ENCODE results near the gene MACROD1. TPM values are rescaled to one million over a fixed set of nuclear protein-coding genes. Genes with fewer than 3 reads are reported as not detected.

Gene MACROD1
- total and polyA plus RNA-seq, 7 donors: 14.2 to 33.9 (median 23.3) TPM

DNA sequence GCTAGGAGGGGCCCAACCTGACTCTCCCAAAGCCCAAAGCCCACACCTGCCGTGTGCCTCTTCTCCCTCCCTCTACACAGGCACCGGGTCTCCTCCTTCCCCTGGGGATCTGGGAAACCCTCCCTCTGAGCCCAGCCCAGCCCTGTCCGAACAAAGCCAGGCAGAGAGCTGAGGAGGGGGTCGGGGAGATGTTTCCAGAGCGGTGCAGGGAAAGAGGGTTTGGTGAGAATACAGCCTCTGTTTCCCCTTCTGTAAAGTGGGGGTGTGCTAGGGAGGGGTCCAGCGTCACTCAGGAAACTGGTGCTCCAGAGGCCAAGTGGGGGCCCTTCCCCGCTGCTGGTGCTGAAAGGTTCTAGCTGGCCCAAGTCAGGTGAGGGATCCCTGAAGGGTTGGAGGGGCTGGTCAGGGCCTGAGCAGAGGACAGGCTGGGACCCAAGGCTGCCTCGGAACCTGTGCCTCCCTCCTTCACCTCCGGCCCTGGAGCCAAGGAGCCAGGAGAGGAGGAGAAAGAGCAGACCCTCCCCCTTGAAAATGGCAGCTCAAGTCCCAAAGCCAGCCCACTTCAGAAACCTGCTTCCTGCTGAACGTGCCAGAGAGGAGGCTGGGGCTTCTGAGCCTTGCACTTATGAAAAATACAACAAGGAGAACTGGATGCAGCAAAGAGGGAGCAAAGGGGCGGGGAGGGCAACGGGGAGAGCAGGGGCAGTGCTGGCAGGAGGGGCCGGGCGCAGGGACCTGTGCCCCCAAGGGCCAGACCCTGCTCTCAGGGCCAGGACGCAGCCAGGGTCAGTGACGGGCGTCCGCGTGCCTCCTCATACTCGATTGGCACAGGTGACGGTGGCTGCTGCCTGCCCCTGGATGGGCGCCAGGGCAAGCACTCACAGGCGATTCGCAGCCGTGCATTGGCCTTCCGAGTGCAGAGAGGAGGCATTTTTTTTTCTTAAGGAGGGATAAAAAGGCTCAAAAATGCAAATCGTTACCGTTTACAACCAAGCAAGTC is 43.2 kb downstream of the MACROD1 start:
- no peaks in the 10 kb centered on the region for H3K9me3 ChIP-seq
- intact Hi-C loops (cut with DNase I): no loop called here
- peaks cover 0 to 34% (median 15%) of the 10 kb centered on the region in 4 donors for H3K4me1 ChIP-seq
- no peak for TF ChIP-seq CTCF (IDR thresholded peaks at IDR 0.05)
- peak in 1 of 4 donors; percentile 33 for TF ChIP-seq POLR2AphosphoS5 (IDR thresholded peaks at IDR 0.05)
- H3K27ac ChIP-seq: peak overlapping the region in 2 of 4 donors; percentile 39 to 57
- 85 to 89% methylated on average over 28 of the region's 28 CpGs for WGBS, 2 donors
- peaks cover 0 to 5% (median 0%) of the 10 kb centered on the region in 4 donors for H3K36me3 ChIP-seq
- no peaks in the 10 kb centered on the region for H3K27me3 ChIP-seq
- no peak overlapping the region for H3K4me3 ChIP-seq
- DNase-seq: peak; percentile 85

GRCh38 chr11:64121663-64122410 is 44.1 kb downstream of the MACROD1 start:
- no peak overlapping the region for H3K4me3 ChIP-seq
- H3K4me1 ChIP-seq: peaks cover 0 to 34% (median 15%) of the 10 kb centered on the region in 4 donors
- H3K9me3 ChIP-seq: no peaks in the 10 kb centered on the region
- DNase-seq: no peak
- H3K36me3 ChIP-seq: peaks cover 0 to 14% (median 0%) of the 10 kb centered on the region in 4 donors
- no peaks in the 10 kb centered on the region for H3K27me3 ChIP-seq
- WGBS, 2 donors: 83 to 90% methylated on average over 19 of the region's 19 CpGs
- intact Hi-C loops (cut with DNase I): no loop called here
- TF ChIP-seq CTCF (IDR thresholded peaks at IDR 0.05): no peak
- no peak for TF ChIP-seq EP300 (IDR thresholded peaks at IDR 0.05)
- no peak for TF ChIP-seq POLR2AphosphoS5 (IDR thresholded peaks at IDR 0.05)
- H3K27ac ChIP-seq: peak overlapping the region in 3 of 4 donors; percentile 7 to 58 (median 57)

DNA sequence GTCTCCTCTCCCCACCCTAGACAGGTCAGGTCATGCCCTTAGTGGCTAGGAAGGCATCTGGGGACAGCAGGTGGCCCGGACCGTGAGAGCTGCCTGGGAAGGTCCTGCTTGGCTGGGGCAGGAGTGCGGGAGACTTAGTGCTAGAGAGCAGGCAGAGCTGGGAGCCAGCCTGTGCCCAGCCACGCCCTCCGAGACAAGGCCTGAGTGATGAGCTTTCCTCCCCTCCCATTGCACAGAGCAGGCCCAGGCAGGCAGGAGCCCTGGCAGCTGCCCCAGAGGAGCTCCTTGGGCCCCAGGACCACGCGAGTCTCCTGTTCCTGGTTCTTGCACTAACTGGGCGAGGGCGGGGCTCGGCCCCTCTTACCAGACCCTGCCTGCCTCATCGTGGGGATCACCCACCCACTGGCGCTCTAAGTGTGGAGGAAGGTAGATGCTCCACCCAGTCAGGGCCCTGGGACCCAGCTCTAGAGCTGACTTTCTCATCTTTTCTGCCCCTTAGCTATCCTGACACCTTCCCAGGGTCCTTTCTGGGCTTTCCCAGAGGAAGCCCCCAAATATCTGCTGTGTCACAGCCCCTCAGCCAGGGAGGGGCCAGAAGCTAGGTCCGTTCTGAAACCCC is 44.9 kb downstream of the MACROD1 start:
- H3K27ac ChIP-seq: peak overlapping the region in 3 of 4 donors; percentile 7 to 58 (median 57)
- intact Hi-C loops (cut with DNase I): no loop called here
- no peaks in the 10 kb centered on the region for H3K9me3 ChIP-seq
- H3K27me3 ChIP-seq: no peaks in the 10 kb centered on the region
- no peak for TF ChIP-seq EP300 (IDR thresholded peaks at IDR 0.05)
- TF ChIP-seq POLR2AphosphoS5 (IDR thresholded peaks at IDR 0.05): peak in 1 of 4 donors; percentile 13
- no peak for TF ChIP-seq CTCF (IDR thresholded peaks at IDR 0.05)
- WGBS, 2 donors: 66 to 80% methylated on average over 13 of the region's 13 CpGs
- DNase-seq: peak; percentile 86
- no peak overlapping the region for H3K4me3 ChIP-seq
- H3K36me3 ChIP-seq: peaks cover 0 to 19% (median 0%) of the 10 kb centered on the region in 4 donors
- peaks cover 0 to 34% (median 15%) of the 10 kb centered on the region in 4 donors for H3K4me1 ChIP-seq

- H3K4me1 ChIP-seq: peaks cover 0 to 42% (median 19%) of the 10 kb centered on the region in 4 donors
- no peak overlapping the region for H3K4me3 ChIP-seq
- intact Hi-C loops (cut with DNase I): no loop called here
- H3K36me3 ChIP-seq: peaks cover 0 to 19% (median 0%) of the 10 kb centered on the region in 4 donors
- DNase-seq: no peak
- no peak for TF ChIP-seq CTCF (IDR thresholded peaks at IDR 0.05)
- no peak for TF ChIP-seq EP300 (IDR thresholded peaks at IDR 0.05)
- no peak for TF ChIP-seq POLR2AphosphoS5 (IDR thresholded peaks at IDR 0.05)
- TF ChIP-seq POLR2A (IDR thresholded peaks at IDR 0.05): no peak
- no peak overlapping the region for H3K27ac ChIP-seq
- no peaks in the 10 kb centered on the region for H3K9me3 ChIP-seq
- WGBS, 2 donors: 96% methylated on average over 18 of the region's 18 CpGs
- H3K27me3 ChIP-seq: no peaks in the 10 kb centered on the region
Observed at GRCh38 chr11:64119700-64120099, 46.2 kb downstream of the MACROD1 start.
